Upper lobe of right lung (tissue), 1 donor: ENCODE measurements around the gene CDK14. TPM values are rescaled to one million over a fixed set of nuclear protein-coding genes. Genes with fewer than 3 reads are reported as not detected.

Experiments used
- ATAC-seq: fragments of 200-7000 bp; cut with Tn5 transposase; one replicate; pipeline ENCODE4 v1.9.1; 2020; ENCODE audit warnings: mild to moderate bottlenecking, moderate library complexity
- DNase-seq: peaks from one replicate; pipeline ENCODE4 v3.0.0-alpha.2; 2020
- H3K27ac ChIP-seq: fragments of 200-600 bp; one replicate; pipeline ENCODE4 v1.8.0; 2022
- H3K27me3 ChIP-seq: fragments of 200-600 bp; one replicate; pipeline ENCODE4 v1.8.0; 2022; ENCODE audit warnings: mild to moderate bottlenecking
- H3K36me3 ChIP-seq: fragments of 200-600 bp; one replicate; pipeline ENCODE4 v1.8.0; 2022
- H3K4me1 ChIP-seq: fragments of 200-600 bp; one replicate; pipeline ENCODE4 v1.8.0; 2022
- H3K4me3 ChIP-seq: fragments of 200-600 bp; one replicate; pipeline ENCODE4 v1.8.0; 2022; ENCODE audit warnings: mild to moderate bottlenecking
- H3K9me3 ChIP-seq: fragments of 200-600 bp; one replicate; pipeline ENCODE4 v1.8.0; 2022
- intact Hi-C: fragments of 100-400 bp; cut with DNase I; formaldehyde crosslinking; loops from one replicate; pipeline ENCODE4 v1.11.0; 2022
- total RNA-seq: library from RNA; stranded (reverse); fragmentation: NEBNext Ultra II Directional; extraction: Animal tissue kit (Norgen Biotek cat#: 25700); gene quantifications from one replicate; pipeline ENCODE4 v1.2.1, GENCODE V29; 2021
- TF ChIP-seq, protein P1 (sequence below): fragments of 200-600 bp; IDR thresholded peaks from one replicate; pipeline ENCODE4 v1.8.0; 2022; ENCODE audit warnings: antibody characterized with exemption
- donor health status: DM: no; HTN: yes; CAD: no; lungs with severe emphysema.

CDK14 gene
- total RNA-seq, 1 donor from 2014 or later: 47.2 TPM

DNA sequence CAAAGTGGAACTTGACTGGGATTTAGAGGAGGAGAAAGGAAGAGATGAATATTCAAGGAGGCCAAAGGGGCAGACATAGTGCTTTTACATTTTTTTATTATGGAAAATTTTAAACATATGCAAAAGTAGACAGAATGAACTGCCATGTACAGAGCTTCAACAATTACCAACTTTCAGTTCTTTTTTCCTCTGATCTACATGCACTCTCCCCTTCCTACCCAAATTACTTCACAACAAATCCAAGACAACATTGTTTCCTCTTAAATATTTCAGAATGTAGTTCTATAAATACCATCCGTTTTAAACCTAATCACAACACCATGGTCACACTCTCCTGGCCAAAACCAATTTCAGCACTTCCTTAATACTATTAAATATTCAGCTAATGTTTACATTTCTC is 584.6 kb downstream of the CDK14 start:
- Histone ChIP-seq H3K9me3 (no peaks in the 10 kb centered on the region), H3K27ac (no peak overlapping the region), H3K36me3 (no peaks in the 10 kb centered on the region), H3K4me3 (no peak overlapping the region), H3K4me1 (no peaks in the 10 kb centered on the region), H3K27me3 (no peaks in the 10 kb centered on the region)
- DNase-seq: no peak
- TF ChIP-seq, protein P1, sequence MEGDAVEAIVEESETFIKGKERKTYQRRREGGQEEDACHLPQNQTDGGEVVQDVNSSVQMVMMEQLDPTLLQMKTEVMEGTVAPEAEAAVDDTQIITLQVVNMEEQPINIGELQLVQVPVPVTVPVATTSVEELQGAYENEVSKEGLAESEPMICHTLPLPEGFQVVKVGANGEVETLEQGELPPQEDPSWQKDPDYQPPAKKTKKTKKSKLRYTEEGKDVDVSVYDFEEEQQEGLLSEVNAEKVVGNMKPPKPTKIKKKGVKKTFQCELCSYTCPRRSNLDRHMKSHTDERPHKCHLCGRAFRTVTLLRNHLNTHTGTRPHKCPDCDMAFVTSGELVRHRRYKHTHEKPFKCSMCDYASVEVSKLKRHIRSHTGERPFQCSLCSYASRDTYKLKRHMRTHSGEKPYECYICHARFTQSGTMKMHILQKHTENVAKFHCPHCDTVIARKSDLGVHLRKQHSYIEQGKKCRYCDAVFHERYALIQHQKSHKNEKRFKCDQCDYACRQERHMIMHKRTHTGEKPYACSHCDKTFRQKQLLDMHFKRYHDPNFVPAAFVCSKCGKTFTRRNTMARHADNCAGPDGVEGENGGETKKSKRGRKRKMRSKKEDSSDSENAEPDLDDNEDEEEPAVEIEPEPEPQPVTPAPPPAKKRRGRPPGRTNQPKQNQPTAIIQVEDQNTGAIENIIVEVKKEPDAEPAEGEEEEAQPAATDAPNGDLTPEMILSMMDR: no peak
- intact Hi-C loops: no loop called here
- ATAC-seq: no peak

- TF ChIP-seq, protein P1: no peak
- H3K36me3 ChIP-seq: no peaks in the 10 kb centered on the region
- no peak for DNase-seq
- no peaks in the 10 kb centered on the region for H3K27me3 ChIP-seq
- H3K27ac ChIP-seq: no peak overlapping the region
- no peak overlapping the region for H3K4me3 ChIP-seq
- H3K4me1 ChIP-seq: no peaks in the 10 kb centered on the region
- no peaks in the 10 kb centered on the region for H3K9me3 ChIP-seq
- no peak for ATAC-seq
- intact Hi-C loops: no loop called here
Measured at GRCh38 chr7:91181949-91182348, 585.8 kb downstream of the CDK14 start.

DNA sequence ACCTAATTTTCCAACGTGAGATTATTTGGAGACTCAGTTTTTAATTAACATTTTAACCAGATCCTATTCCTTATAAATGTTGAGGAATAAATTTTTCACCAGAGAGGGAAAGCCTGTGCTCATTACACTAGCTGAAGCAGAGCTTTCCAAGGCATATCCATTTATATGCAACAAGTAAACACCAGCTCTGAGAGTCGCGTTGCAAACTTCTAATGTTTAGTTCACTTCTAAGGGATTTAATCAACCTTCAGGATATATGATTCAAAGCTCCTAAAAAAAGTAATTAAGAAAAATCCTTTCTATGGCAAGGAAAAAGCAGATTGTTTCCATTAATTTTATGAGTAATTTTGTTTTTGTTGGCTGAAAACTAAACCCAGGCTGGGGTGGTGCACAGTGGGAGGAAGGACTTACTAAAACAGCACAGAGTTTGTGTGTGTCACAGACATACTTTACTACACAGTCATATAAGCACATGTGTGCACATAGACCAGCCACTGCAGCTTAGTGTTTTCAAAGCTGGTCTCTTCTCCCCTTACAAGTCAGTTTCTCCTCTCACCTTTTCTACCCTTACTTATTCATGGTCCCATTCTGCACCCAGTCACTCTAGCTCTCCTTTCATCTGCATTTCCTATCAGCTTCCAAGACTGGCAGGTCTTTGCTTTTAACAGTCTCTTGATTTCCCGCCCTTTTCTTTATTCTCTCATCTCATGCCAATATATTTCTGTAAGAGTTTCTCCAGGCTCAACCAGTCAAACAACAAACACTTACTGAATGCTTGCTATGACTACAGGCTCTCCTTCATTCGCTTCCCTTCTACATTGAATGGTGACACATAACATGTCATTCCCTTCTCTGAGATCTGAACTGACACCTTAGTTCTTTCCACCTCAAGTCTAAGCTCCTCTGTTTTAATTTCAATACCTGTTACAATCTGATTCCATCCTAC is 587.0 kb downstream of the CDK14 start:
- Histone ChIP-seq H3K4me1 (no peaks in the 10 kb centered on the region), H3K27me3 (no peaks in the 10 kb centered on the region), H3K4me3 (no peak overlapping the region), H3K9me3 (no peaks in the 10 kb centered on the region), H3K27ac (no peak overlapping the region), H3K36me3 (no peaks in the 10 kb centered on the region)
- intact Hi-C loops: no loop called here
- ATAC-seq (peak; percentile 79), DNase-seq (no peak)
- TF ChIP-seq, protein P1: no peak

DNA sequence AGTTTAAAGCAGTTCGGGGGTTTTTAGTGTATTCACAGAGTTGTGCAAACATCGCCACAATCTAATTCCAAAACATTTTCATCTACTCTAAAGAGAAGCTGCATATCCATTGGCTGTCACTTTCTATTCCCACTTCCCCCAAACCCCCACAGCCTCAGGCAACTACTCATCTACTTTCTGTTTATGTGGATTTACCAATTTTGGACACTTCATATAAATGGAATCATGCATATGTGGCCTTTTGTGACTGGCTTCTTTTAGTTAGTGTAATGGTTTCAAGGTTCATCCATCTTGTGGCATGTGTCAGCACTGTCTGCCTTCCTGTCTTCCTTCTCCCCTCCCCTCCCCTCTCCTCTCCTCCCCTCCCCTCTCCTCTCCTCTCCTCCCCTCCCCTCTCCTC is 589.6 kb downstream of the CDK14 start:
- no peak for ATAC-seq
- TF ChIP-seq, protein P1: no peak
- intact Hi-C loops: no loop called here
- Histone ChIP-seq H3K27ac (no peak overlapping the region), H3K36me3 (no peaks in the 10 kb centered on the region), H3K4me1 (no peaks in the 10 kb centered on the region), H3K27me3 (no peaks in the 10 kb centered on the region), H3K4me3 (no peak overlapping the region), H3K9me3 (no peaks in the 10 kb centered on the region)
- no peak for DNase-seq

DNA sequence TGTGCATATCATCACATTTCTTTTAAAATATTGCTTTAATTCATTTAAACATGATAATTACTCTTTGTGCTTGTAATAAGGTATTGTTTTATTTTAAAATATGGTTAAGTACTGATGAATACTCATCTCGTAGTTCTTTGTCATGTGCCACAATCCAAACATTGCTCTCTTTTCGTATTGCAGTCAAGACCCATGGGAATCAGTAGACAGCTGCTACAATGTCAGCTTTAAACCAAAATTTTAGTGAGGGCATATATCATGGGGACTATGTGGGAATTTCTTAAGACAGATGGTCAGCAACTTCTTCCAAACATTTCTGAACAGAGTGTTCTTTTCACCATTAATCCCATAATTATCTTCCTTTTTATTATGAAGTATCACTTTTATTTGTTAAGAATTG is 590.9 kb downstream of the CDK14 start:
- TF ChIP-seq, protein P1: no peak
- Histone ChIP-seq H3K36me3 (no peaks in the 10 kb centered on the region), H3K4me3 (no peak overlapping the region), H3K4me1 (no peaks in the 10 kb centered on the region), H3K27me3 (no peaks in the 10 kb centered on the region), H3K9me3 (no peaks in the 10 kb centered on the region), H3K27ac (no peak overlapping the region)
- DNase-seq (no peak), ATAC-seq (no peak)
- intact Hi-C loops: no loop called here
